ENCODE results near the gene EFCAB5.
"Not testable (repeated sequence)": the region's sequence is repeated elsewhere in the genome, so short reads cannot be mapped to it uniquely, and the experiment has no call there.

Gene EFCAB5

DNA sequence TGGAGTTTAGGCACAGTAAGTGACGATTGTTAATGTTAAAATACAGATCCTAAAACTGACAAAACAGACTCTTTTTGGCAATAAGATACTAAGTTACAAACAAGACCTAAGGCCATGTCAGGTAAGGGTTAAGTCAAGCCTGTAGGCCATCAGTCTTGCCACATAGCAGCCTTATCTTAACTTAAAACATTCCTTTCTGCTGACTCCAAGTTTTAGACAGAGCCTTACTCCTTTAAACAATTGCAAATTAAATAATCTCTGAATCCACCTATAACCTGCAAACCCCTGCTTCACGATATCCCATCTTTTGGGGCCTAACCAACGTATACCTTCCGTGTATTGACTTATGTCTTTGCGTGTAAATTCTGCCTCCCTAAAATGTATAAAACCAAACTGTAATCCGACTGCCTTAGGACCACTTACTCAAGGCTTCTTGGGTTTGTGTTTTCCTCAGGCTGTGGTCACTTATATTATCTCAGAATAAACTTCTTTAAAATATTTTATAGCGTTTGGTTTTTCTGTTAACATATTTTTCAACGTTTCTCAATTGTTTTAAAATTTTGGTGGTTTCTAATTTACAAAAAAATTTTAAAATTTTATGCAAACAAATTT lies 64.4 kb downstream of the EFCAB5 start:
- DNase-seq (ENCODE audit: low spot score) = peak; percentile 11

DNA sequence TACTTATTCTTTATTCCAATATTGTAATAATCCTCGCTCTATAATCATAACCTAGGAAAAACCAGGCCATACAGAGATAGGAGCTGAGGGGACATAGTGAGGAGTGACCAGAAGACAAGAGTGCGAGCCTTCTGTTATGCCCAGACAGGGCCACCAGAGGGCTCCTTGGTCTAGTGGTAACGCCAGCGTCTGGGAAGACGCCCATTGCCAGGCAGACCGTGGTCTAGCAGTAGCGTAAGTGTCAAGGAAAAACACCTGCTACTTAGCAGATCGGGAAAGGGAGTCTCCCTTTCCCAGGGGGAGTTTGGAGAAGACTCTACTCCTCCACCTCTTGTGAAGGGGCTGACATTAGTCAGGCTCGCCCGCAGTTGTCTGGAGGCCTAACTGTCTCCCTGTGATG lies 70.5 kb downstream of the EFCAB5 start:
- DNase-seq (ENCODE audit: low spot score) = not testable (repeated sequence)

DNA sequence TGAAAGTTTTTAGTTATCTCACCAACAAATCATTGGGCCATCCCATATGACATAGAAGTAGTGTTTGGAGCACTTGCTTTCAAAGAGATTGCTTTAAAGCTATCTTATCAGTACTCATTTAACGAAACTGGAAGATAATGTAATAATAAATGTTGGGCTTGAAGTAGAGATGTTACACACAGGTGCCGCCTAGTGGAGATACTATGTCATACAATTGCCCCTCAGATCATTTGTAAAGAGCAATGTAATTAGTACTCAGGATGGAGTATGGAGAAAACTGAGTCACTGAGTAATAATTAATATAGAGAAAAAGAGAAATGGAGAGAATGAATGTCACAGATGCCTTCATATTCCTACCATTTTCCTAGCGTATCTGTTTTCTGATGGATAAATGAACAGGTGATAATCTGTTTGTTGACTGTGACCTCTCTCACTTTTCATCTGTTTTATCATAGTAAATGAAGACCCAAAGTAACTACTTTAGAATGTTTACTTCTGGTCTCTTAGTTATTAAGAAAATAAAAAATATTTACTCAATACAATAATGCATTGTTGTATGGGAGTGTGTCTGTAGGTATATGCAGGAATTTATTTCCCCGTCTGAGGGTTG lies 80.4 kb downstream of the EFCAB5 start:
- DNase-seq (ENCODE audit: low spot score) = peak; percentile 71

DNA sequence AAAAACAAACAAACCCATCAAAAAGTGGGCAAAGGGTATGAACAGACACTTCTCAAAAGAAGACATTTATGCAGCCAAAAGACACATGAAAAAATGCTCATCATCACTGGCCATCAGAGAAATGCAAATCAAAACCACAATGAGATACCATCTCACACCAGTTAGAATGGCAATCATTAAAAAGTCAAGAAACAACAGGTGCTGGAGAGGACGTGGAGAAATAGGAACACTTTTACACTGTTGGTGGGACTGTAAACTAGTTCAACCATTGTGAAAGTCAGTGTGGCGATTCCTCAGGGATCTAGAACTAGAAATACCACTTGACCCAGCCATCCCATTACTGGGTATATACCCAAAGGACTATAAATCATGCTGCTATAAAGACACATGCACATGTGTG lies 83.9 kb downstream of the EFCAB5 start:
- not testable (repeated sequence) for DNase-seq (ENCODE audit: low spot score)

GRCh38 chr17:30027676-30028075 lies 86.2 kb downstream of the EFCAB5 start:
- no peak for DNase-seq (ENCODE audit: low spot score)

DNA sequence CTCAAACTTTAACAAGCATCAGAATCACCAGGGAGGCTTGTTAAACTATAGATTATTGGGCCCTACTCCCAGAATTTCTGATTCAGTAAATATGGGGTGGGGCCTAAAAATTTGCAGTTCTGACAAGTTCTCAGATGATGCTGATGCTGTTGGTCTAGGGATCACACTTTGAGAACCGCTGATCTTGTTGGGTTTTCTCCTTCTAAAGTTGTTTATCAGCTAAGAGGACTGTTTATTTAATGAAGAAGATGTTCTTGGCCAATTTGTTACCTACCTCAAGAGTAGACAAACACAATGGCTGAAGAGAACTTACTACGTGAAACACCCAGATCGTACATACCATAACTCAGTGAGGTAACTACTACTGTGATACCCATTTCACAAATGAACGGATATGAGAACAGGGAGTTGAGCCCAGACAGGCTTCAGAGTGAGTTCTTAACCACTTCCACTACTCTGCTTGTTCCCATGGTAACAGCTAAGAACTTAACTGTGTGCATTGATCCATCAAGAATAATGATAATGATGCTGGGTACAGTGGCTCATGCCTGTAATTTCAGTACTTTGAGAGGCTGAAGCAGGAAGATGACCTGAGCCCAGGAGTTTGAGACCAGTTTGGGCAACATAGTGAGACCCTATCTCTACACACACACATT lies 89.9 kb downstream of the EFCAB5 start:
- no peak for DNase-seq (ENCODE audit: low spot score)

GRCh38 chr17:30035369-30035768 lies 93.9 kb downstream of the EFCAB5 start:
- no peak for DNase-seq (ENCODE audit: low spot score)

DNA sequence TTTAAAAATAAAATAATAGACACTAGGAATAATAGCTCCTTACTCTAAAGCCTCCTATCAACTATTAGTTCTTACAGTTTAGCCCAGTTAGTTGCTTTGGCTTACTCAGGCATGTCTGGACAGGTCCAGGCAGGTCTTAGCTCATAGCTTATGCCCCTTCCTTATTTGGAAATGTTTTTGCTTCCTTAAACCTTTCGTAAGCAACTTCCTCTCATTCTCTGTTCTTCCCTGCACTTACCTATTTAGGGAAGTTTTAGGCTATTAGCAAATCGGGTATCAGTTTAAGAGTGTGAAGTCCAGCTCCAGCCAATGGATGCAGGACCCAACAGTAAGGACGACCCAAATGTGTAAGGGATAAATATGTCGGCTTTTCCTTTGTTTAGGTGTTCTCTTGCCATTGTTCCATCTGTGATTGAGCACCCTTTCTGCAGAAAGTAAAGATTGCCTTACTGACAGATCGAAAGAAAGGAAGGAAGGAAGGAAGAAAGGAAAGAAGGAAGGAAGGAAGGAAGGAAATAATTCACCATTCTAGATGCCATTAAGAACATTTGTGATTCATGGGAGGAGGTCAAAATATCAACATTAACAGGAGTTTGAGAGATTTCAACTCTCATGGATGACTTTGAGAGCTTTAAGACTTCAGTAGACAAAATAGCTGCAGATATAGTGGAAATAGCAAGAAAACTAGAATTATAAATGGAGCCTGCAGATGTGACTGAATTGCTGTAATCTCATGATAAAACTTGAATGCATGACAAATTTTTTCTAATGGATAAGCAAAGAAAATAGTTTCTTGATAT lies 99.5 kb downstream of the EFCAB5 start:
- not testable (repeated sequence) for DNase-seq (ENCODE audit: low spot score)

DNA sequence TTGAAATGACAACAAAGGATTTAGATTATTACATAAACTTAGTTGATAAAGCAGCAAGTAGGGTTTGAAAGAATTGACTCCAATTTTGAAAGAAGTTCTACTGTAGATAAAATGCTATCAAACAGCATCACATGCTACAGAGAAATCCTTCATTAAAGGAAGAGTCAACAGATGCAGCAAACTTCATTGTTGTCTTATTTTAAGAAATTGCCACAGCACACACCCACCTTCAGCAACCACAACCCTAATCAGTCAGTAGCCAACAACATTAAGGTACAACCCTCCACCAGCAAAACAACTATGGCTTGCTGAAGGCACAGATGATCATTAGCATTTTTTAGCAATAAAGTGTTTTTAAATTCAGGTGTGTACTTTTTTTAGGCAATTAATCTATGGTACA lies 100.1 kb downstream of the EFCAB5 start:
- no peak for DNase-seq (ENCODE audit: low spot score)

DNA sequence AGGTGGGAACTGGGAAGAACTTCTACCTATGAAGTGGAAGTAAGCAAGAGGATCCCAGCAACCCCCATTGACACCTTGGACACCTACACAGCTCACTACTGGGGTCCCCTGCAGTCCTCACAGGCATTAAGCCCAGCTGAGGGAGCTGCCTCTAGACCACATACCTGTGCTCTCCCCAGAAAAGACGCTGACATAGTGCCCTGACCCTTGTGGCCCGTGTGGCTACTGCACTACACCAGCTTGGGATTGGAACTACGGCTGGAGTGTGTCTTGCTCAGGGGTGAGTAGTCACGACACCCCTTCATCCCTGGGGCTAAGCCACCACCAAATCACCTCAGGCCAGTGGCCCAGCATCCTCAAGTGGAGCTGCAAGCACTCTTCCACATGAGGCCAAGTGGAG lies 120.9 kb downstream of the EFCAB5 start:
- DNase-seq (ENCODE audit: low spot score) = no peak

DNA sequence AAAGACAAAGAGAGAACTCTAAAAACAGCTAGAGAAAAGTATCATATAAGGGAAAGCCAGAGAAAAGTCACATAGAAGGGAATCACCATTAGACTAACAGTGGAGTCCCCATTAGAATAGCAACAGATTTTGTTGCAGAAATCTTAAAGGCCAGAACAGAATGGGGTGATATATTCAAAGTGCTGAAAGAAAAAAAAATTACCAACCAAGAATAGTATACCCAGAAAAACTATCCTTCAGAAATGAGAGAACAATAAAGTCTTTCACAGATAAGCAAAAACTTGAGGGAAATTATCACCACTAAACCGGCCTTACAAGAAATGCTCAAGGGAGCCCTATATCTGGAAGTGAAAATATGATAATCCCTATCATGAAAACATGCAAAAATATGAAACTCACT lies 123.3 kb downstream of the EFCAB5 start:
- no peak for DNase-seq (ENCODE audit: low spot score)

DNA sequence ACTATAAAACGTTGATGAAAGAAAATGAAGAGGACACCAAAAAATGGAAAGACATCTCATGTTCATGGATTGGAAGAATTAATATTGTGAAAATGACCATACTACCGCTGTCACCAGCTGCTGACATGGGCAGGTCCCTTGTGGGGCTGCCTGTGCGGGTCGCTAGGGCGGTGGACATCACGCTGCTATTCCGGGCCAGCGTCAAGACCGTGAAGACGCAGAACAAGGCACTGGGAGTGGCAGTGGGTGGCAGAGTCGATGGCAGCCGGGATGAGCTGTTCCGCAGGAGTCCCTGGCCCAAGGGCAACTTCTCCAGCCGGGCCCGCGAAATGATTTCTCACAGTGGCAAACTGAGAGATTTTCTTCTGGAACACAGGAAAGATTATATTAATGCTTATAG lies 127.0 kb downstream of the EFCAB5 start:
- DNase-seq (ENCODE audit: low spot score) = no peak

DNA sequence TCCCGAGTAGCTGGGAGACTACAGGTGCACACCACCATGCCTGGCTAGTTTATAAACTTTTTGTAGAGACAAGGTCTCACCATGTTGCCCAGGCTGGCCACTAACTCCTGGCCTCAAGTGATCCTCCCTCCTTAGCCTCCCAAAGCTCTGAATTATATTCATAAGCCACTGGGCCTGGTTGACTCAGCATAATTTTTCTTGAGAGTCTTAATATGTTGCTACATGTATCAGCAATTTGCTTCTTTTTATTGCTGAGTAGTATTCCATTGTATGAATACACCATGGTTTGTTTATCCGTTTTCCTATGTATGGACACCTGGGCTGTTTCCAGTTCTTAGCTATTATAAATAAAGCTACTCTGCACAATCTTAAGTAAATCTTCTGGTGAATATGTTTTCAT lies 132.8 kb downstream of the EFCAB5 start:
- no peak for DNase-seq (ENCODE audit: low spot score)

DNA sequence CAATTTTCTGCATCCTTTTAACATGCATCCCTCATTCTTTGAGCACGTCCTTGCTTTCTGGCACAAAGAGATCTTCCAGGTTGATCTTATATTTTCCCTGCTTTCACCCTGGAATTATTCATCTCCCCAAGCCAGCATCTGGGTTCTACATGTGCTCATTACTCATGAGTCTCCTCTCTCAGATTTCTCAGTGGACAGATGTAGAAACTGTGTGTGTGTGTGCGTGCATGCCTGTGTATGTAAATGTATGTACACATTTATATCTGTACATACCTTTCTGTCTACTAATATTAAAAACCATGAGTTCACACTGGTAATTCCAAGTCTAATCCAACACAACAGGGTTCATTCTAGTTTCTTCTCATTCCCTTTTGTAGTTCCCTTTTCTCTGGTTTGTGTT lies 133.3 kb downstream of the EFCAB5 start:
- DNase-seq (ENCODE audit: low spot score) = no peak

- no peak for DNase-seq (ENCODE audit: low spot score)
These were observed 141.3 kb downstream of the EFCAB5 start for GRCh38 chr17:30082773-30083172.

GRCh38 chr17:30084788-30085187 lies 143.4 kb downstream of the EFCAB5 start:
- DNase-seq (ENCODE audit: low spot score) = no peak

DNA sequence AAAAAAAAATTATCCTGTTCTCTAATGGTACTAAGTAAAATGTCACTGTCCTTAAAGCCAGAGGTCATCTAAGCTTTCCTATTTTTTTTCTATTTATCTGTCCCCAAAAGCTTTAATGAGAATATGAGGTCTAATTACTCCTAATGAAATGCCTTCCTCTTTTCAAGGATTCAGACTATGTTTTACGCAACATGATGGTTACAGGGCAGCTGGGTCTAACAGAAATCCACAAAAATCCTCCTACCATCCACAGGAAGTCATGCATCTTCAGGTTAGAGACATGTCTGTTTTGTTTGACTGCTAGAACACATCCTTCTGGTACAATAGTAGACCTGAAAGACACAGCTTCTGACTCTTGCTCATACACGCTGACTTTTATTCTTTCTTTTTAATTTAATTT lies 145.5 kb downstream of the EFCAB5 start:
- no peak for DNase-seq (ENCODE audit: low spot score)

- DNase-seq (ENCODE audit: low spot score) = not testable (repeated sequence)
These were observed 146.0 kb downstream of the EFCAB5 start for GRCh38 chr17:30087431-30087830.

DNA sequence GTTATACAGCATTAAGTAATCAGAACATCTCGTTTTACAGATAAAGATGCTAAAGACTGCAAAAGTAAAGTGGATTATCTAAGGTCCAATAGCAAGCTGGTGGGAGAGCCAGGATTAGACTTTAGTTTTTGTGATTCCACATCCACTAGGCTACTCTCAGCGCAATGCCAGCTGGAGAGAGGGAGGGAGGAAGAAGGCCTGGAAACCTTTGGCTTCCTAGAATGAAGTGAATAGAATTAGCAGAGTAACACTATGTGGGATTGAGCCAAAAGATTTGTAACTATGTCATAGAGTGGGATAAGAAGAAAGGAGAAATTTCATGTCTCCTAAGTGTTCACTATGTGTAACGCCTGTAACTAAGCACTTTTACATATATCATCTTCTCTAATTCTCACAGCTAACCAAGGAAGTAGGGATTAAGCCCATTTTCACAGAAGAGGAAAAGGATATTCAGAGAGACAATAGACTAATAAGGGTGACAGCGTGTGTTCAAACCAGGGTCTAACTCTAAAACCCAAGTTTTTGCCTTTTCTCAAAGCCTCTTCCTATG lies 149.8 kb downstream of the EFCAB5 start:
- DNase-seq (ENCODE audit: low spot score) = no peak

DNA sequence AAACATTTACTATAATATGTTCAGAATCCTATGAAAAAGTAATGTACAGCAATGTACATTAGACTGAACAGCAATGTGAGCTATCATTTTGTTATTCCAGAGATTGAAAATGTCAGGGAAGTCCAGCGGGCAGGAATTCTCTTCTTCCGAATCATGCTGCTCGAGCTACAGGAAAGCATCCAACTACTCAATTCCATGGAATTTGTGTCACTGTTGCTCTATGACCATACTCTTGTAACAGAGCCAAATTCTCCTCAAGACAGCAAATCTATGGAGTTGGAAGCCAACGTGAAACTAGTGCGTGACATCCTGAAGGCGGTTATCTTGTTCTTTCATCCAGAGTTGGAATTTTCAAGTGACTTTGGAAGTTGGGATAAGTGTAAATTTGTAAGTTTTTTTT lies 150.3 kb downstream of the EFCAB5 start:
- DNase-seq (ENCODE audit: low spot score) = peak; percentile 77

- DNase-seq (ENCODE audit: low spot score) = no peak
These were observed 151.5 kb downstream of the EFCAB5 start for GRCh38 chr17:30092886-30093285.

GRCh38 chr17:30093463-30094147 lies 152.2 kb downstream of the EFCAB5 start:
- peak; percentile 69 for DNase-seq (ENCODE audit: low spot score)
